ENCODE results near the gene MMS19. TPM values are rescaled to one million over a fixed set of nuclear protein-coding genes. Genes with fewer than 3 reads are reported as not detected.

Gene MMS19
- total RNA-seq, 4 donors from 2014 or later = 80.2 to 127 (median 85.7) TPM

DNA sequence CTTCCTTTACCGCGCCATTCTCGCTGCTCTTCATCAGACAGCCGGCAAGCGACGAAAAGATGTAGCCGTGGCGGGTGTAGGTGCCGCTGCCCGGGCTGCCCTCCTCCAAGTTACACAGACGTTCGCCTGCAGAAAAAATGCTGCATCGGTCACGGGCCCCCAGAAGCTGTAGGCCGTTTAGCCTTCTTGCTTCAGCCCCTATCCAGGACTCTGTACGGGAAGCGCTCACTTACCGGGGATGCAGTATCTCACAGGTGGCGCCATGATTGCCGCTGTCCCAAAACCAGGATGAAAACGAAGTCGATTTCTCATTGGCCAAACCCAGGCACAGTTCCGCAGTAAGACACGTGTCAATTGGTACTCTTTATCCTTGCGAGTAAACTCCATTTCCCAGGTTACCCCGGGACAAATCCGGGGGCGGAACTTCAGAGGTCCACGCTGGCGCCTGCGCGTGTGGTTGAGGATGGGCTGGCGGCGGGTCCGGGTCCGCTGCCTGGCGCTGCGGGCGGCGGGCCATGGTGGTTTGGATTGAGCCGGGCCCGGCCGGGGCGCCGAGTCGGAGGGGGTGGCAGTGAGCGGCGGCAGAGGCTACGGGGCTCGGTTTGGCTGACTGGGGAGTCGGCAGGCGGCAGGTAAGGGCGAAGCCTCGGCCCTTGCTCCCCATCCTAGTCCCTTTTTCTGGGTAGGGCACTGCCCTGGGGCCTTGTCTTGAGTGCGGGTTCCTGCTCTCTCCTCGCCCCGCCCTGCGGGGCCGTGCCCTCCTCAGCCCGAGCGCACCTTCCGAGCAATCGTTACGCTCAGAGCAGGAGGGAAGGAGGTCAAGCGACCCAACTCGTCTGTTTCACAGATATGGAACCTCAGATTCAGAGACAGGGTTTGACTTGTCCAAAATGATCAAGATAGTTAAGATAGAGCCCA lies 52.2 kb downstream of the MMS19 start, which contains the start of the genes EXOSC1 and ZDHHC16:
Gene EXOSC1, minus strand, starts transcription at position 285 of the 918 bp plus-strand sequence. Its CDS starts 21 bp downstream, at position 264.
Gene ZDHHC16, plus strand, starts transcription at position 454 of the 918 bp plus-strand sequence. CDS start 5,501 bp downstream, outside the sequence.
- TF ChIP-seq CTCF (IDR thresholded peaks at IDR 0.05) = no peak
- TF ChIP-seq POLR2A (IDR thresholded peaks at IDR 0.05) = peak; percentile 47 to 68
- peaks cover 0 to 11% (median 0%) of the 10 kb centered on the region in 3 donors for H3K36me3 ChIP-seq

GRCh38 chr10:97445357-97445721 lies 52.9 kb downstream of the MMS19 start:
- peak overlapping the region; percentile 42 to 87 (median 56) for H3K27ac ChIP-seq
- H3K9me3 ChIP-seq = no peaks in the 10 kb centered on the region
- peaks cover 0 to 18% (median 0%) of the 10 kb centered on the region in 3 donors for H3K36me3 ChIP-seq
- peak overlapping the region; percentile 73 to 96 (median 92) for H3K4me3 ChIP-seq
- H3K27me3 ChIP-seq = no peaks in the 10 kb centered on the region
- H3K4me1 ChIP-seq = peaks cover 0 to 31% (median 12%) of the 10 kb centered on the region in 4 donors
- no peak for DNase-seq
- TF ChIP-seq POLR2A (IDR thresholded peaks at IDR 0.05) (no peak), CTCF (IDR thresholded peaks at IDR 0.05) (no peak)

More for the DNA sequence above, 52.2 kb downstream of the MMS19 start, which contains the start of the genes EXOSC1 and ZDHHC16:
- H3K4me3 ChIP-seq = peak within 1 kb of the TSS; percentile 73 to 96 (median 92)
- no peaks in the 10 kb centered on the region for H3K27me3 ChIP-seq
- peak; percentile 91 to 97 (median 92) for DNase-seq
- peak within 1 kb of the TSS; percentile 68 to 87 (median 72) for H3K27ac ChIP-seq
- H3K9me3 ChIP-seq = no peaks in the 10 kb centered on the region
- peaks cover 0 to 31% (median 12%) of the 10 kb centered on the region in 4 donors for H3K4me1 ChIP-seq

- Histone ChIP-seq H3K4me3 (no peak overlapping the region), H3K4me1 (peaks cover 0 to 31% (median 12%) of the 10 kb centered on the region in 4 donors), H3K27ac (no peak overlapping the region), H3K9me3 (no peaks in the 10 kb centered on the region), H3K27me3 (no peaks in the 10 kb centered on the region), H3K36me3 (peaks cover 0 to 26% (median 0%) of the 10 kb centered on the region in 3 donors)
- TF ChIP-seq POLR2A (IDR thresholded peaks at IDR 0.05) = no peak
- no peak for TF ChIP-seq CTCF (IDR thresholded peaks at IDR 0.05)
- no peak for DNase-seq
Observed at GRCh38 chr10:97444212-97444611, 54.0 kb downstream of the MMS19 start.

DNA sequence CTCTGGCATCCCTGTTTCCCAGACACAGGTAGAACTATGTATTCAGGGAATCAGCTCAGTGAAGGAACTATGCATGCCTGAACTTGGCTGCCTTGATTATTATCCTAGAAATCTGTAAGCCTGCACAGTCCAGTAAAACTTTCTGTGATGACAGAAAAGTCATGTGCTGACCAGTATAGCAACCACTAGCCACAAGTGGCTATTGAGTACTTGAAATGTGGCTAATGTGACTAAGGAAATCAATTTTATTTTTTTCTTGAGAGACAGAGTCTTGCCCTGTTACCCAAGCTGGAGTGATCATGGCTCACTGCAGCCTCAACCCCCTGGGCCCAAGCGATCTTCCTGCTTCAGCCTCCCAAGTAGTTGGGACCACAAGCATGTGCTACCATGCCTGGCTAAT lies 55.9 kb downstream of the MMS19 start:
- Histone ChIP-seq H3K27me3 (no peaks in the 10 kb centered on the region), H3K36me3 (peaks cover 0 to 46% (median 0%) of the 10 kb centered on the region in 3 donors)
- no peak for DNase-seq

DNA sequence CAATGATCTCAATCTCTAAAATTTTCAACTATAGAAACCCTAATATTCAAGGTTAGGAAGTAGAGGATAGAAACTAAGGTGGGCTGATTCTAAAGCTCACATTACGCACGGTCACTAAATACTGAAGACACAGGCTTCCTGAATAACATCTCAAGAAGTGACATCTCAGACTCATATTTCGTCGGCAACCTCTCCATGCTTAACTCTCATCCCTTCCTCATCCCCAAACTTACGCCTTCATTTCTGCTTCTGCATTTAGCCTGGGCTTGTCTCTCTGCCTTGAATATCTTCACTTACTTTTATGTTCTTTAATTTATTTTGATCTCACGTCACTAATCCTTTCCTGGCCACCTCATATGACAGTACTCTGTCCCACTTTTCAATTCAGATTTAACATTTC lies 63.0 kb downstream of the MMS19 start:
- Histone ChIP-seq H3K4me3 (no peak overlapping the region), H3K9me3 (no peaks in the 10 kb centered on the region), H3K27me3 (no peaks in the 10 kb centered on the region), H3K4me1 (no peaks in the 10 kb centered on the region), H3K27ac (no peak overlapping the region), H3K36me3 (peaks cover 0 to 88% (median 0%) of the 10 kb centered on the region in 3 donors)
- TF ChIP-seq CTCF (IDR thresholded peaks at IDR 0.05) = no peak
- TF ChIP-seq POLR2A (IDR thresholded peaks at IDR 0.05) = no peak
- DNase-seq = no peak

More for the DNA sequence above, 55.9 kb downstream of the MMS19 start:
- Histone ChIP-seq H3K4me1 (peaks cover 0 to 16% (median 12%) of the 10 kb centered on the region in 4 donors), H3K9me3 (no peaks in the 10 kb centered on the region), H3K27ac (no peak overlapping the region), H3K4me3 (no peak overlapping the region)
- TF ChIP-seq CTCF (IDR thresholded peaks at IDR 0.05) = no peak
- TF ChIP-seq POLR2A (IDR thresholded peaks at IDR 0.05) = no peak
